Measurements from ENCODE around the gene CORO6. TPM values are rescaled to one million over a fixed set of nuclear protein-coding genes. Genes with fewer than 3 reads are reported as not detected.
A peak's percentile ranks its signal among the peaks of the same experiment; 100 is the strongest.

Gene CORO6
- total and polyA plus RNA-seq, 2 of the 13 experiments (the other 11 are each of a cell fraction or from before 2014, with no cell fraction given): 0.42 to 0.82 TPM

DNA sequence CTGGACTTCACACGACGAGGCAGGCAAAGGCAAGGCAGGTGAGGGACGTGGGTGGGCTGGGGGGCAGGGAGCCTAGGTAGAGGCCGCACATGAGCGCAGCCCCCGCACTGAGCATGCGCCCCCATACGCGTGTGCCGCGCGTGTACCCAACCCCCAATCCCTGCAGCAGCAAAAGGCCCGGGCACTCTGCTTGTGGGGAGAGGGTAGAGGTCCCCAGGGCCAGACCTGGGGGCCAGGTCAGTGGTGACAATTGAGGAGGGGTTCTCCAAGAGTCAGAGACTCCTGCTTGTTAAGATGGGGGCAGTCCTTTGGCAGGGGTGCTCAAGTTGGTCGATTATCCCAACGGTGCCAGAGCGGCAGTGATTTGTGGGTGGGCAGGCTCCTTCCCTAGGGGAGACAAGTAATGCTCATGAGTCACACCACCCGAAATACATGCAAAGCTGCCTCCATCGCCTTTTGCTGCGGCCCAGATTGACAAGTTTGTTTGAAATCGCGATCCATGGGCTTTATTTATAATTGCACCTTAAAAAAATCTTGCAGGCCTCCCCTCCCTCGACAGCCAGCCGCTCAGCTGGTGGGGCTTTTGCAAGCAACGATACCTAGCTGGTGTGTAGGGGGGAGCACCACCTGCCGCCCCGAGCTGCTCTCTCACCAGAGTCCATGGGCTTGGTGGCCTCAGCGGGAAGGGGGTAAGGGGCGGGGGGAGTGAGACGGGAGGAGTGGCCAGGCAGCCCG, 32.1 kb downstream of the CORO6 start (continued):
- TF ChIP-seq, protein P1, sequence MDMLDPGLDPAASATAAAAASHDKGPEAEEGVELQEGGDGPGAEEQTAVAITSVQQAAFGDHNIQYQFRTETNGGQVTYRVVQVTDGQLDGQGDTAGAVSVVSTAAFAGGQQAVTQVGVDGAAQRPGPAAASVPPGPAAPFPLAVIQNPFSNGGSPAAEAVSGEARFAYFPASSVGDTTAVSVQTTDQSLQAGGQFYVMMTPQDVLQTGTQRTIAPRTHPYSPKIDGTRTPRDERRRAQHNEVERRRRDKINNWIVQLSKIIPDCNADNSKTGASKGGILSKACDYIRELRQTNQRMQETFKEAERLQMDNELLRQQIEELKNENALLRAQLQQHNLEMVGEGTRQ (IDR thresholded peaks at IDR 0.05; ENCODE audit: low read depth, low read length): no peak
- TF ChIP-seq, protein P1 (CRISPR knock-in tag; IDR thresholded peaks at IDR 0.05; ENCODE audit: borderline replicate concordance): 0 out of 2 replicates have a peak, but pooled peaks have one; percentile 39
- TF ChIP-seq, protein P2, sequence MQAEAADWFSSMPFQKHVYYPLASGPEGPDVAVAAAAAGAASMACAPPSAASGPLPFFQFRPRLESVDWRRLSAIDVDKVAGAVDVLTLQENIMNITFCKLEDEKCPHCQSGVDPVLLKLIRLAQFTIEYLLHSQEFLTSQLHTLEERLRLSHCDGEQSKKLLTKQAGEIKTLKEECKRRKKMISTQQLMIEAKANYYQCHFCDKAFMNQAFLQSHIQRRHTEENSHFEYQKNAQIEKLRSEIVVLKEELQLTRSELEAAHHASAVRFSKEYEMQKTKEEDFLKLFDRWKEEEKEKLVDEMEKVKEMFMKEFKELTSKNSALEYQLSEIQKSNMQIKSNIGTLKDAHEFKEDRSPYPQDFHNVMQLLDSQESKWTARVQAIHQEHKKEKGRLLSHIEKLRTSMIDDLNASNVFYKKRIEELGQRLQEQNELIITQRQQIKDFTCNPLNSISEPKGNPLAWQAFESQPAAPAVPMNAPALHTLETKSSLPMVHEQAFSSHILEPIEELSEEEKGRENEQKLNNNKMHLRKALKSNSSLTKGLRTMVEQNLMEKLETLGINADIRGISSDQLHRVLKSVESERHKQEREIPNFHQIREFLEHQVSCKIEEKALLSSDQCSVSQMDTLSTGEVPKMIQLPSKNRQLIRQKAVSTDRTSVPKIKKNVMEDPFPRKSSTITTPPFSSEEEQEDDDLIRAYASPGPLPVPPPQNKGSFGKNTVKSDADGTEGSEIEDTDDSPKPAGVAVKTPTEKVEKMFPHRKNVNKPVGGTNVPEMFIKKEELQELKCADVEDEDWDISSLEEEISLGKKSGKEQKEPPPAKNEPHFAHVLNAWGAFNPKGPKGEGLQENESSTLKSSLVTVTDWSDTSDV (CRISPR knock-in tag; IDR thresholded peaks at IDR 0.05): 0 out of 2 replicates have a peak, but pooled peaks have one; percentile 65
- 0 out of 2 replicates have a peak, but pooled peaks have one; percentile 26 for TF ChIP-seq ZFP37 (CRISPR knock-in tag; IDR thresholded peaks at IDR 0.05; ENCODE audit: borderline replicate concordance)
- TF ChIP-seq, protein P3, sequence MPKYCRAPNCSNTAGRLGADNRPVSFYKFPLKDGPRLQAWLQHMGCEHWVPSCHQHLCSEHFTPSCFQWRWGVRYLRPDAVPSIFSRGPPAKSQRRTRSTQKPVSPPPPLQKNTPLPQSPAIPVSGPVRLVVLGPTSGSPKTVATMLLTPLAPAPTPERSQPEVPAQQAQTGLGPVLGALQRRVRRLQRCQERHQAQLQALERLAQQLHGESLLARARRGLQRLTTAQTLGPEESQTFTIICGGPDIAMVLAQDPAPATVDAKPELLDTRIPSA (CRISPR knock-in tag; IDR thresholded peaks at IDR 0.05; ENCODE audit: borderline replicate concordance): no peak
- 0 out of 2 replicates have a peak, but pooled peaks have one; percentile 2 for TF ChIP-seq KDM2A (CRISPR knock-in tag; IDR thresholded peaks at IDR 0.05; ENCODE audit: borderline replicate concordance, low read depth)
- no peak for TF ChIP-seq SNRNP70 (IDR thresholded peaks at IDR 0.05; ENCODE audit: low read depth, low read length)
- peak; percentile 40; the same call in 1 of the 2 replicates for TF ChIP-seq ZNF180 (CRISPR knock-in tag; IDR thresholded peaks at IDR 0.05; ENCODE audit: borderline replicate concordance, low read depth)
- TF ChIP-seq ZNF446 (CRISPR knock-in tag; IDR thresholded peaks at IDR 0.05): 0 out of 2 replicates have a peak, but pooled peaks have one; percentile 29
- peak; percentile 72; the same call in 1 of the 2 replicates for TF ChIP-seq ZNF232 (CRISPR knock-in tag; IDR thresholded peaks at IDR 0.05; ENCODE audit: borderline replicate concordance)
- no peak for TF ChIP-seq ZBTB1 (CRISPR knock-in tag; IDR thresholded peaks at IDR 0.05; ENCODE audit: borderline replicate concordance)
- TF ChIP-seq IRX3 (CRISPR knock-in tag; IDR thresholded peaks at IDR 0.05; ENCODE audit: borderline replicate concordance, low read depth): 0 out of 2 replicates have a peak, but pooled peaks have one; percentile 18
- peak; percentile 6; the same call in 1 of the 2 replicates for TF ChIP-seq TBX2 (CRISPR knock-in tag; IDR thresholded peaks at IDR 0.05; ENCODE audit: borderline replicate concordance)
- TF ChIP-seq, protein P4, sequence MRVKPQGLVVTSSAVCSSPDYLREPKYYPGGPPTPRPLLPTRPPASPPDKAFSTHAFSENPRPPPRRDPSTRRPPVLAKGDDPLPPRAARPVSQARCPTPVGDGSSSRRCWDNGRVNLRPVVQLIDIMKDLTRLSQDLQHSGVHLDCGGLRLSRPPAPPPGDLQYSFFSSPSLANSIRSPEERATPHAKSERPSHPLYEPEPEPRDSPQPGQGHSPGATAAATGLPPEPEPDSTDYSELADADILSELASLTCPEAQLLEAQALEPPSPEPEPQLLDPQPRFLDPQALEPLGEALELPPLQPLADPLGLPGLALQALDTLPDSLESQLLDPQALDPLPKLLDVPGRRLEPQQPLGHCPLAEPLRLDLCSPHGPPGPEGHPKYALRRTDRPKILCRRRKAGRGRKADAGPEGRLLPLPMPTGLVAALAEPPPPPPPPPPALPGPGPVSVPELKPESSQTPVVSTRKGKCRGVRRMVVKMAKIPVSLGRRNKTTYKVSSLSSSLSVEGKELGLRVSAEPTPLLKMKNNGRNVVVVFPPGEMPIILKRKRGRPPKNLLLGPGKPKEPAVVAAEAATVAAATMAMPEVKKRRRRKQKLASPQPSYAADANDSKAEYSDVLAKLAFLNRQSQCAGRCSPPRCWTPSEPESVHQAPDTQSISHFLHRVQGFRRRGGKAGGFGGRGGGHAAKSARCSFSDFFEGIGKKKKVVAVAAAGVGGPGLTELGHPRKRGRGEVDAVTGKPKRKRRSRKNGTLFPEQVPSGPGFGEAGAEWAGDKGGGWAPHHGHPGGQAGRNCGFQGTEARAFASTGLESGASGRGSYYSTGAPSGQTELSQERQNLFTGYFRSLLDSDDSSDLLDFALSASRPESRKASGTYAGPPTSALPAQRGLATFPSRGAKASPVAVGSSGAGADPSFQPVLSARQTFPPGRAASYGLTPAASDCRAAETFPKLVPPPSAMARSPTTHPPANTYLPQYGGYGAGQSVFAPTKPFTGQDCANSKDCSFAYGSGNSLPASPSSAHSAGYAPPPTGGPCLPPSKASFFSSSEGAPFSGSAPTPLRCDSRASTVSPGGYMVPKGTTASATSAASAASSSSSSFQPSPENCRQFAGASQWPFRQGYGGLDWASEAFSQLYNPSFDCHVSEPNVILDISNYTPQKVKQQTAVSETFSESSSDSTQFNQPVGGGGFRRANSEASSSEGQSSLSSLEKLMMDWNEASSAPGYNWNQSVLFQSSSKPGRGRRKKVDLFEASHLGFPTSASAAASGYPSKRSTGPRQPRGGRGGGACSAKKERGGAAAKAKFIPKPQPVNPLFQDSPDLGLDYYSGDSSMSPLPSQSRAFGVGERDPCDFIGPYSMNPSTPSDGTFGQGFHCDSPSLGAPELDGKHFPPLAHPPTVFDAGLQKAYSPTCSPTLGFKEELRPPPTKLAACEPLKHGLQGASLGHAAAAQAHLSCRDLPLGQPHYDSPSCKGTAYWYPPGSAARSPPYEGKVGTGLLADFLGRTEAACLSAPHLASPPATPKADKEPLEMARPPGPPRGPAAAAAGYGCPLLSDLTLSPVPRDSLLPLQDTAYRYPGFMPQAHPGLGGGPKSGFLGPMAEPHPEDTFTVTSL (CRISPR knock-in tag; IDR thresholded peaks at IDR 0.05; ENCODE audit: borderline replicate concordance): no peak
- TF ChIP-seq ZNF329 (CRISPR knock-in tag; IDR thresholded peaks at IDR 0.05; ENCODE audit: low read depth): 0 out of 2 replicates have a peak, but pooled peaks have one; percentile 16
